Endothelial cell of umbilical vein (primary cell): ENCODE data around the gene FBXW7. TPM values are rescaled to one million over a fixed set of nuclear protein-coding genes. Genes with fewer than 3 reads are reported as not detected.

Experiments used
- BruUV-seq: library from RNA; stranded (reverse); fragments of 400-500 nt; replicated peaks from 2 replicates; lab custom pipeline; 2021; lab: Mats Ljungman, UMichigan
- CTCF ChIA-PET: fragments of 300-600, 350-600 bp; sonication (Branson Sonifier 250); formaldehyde crosslinking; loops from one replicate; lab custom pipeline; 2021; ENCODE audit warnings: antibody characterized with exemption, inconsistent platforms; lab: Charles Lee
- POLR2A ChIA-PET: fragments of 300-600, 350-600 bp; sonication (Branson Sonifier 250); formaldehyde crosslinking; loops from one replicate; lab custom pipeline; 2021; ENCODE audit warnings: antibody characterized with exemption, inconsistent platforms; lab: Charles Lee
- DNase-seq: peaks from one replicate; pipeline ENCODE4 v3.0.0-alpha.2; 2011; ENCODE audit warnings: low read depth, low spot score
- FAIRE-seq: peaks from 2 replicates; lab custom pipeline; 2011; peaks lifted over from hg19 to GRCh38; lab: Jason Lieb, UNC
- H2AFZ ChIP-seq: 2 replicates; pipeline ENCODE4 v1.6.0; 2012; ENCODE audit warnings: low read depth, low read length, control low read depth, inconsistent platforms
- H3K27ac ChIP-seq: 2 replicates; pipeline ENCODE4 v1.5.1; 2011; ENCODE audit warnings: low read depth, mild to moderate bottlenecking, control low read depth, low read length, moderate library complexity; ENCODE audit not compliant: insufficient read depth
- H3K27me3 ChIP-seq, 2 experiments: 2 replicates each; pipeline versions ENCODE4 v1.6.0 to v1.6.1; 2011; ENCODE audit warnings: low read length in 2 of 2, mixed read lengths in 1 of 2; ENCODE audit not compliant: control insufficient read depth in 2 of 2, insufficient read depth in 2 of 2
- H3K36me3 ChIP-seq, 2 experiments: 2 replicates in 1 of 2; 3 replicates in 1 of 2; pipeline ENCODE4 v1.5.1; 2011; ENCODE audit warnings: low read length in 2 of 2, mild to moderate bottlenecking in 1 of 2, moderate library complexity in 1 of 2; ENCODE audit not compliant: control insufficient read depth in 2 of 2, insufficient read depth in 2 of 2; ENCODE audit errors: extremely low read depth in 1 of 2
- H3K4me1 ChIP-seq: 3 replicates; pipeline ENCODE4 v1.5.1; 2011; ENCODE audit warnings: mild to moderate bottlenecking, low read length; ENCODE audit not compliant: control insufficient read depth, insufficient read depth; ENCODE audit errors: extremely low read depth
- H3K4me2 ChIP-seq: 2 replicates; pipeline ENCODE4 v1.6.1; 2011; ENCODE audit warnings: low read length, control low read depth, mixed read lengths; ENCODE audit not compliant: insufficient read depth
- H3K4me3 ChIP-seq, 3 experiments: fragments of 200-600 bp in 1 of 3; sonication (generic), shearing (Covaris generic) in 1 of 3; replicated peaks in 1 of 3; 2 replicates each; pipeline ENCODE4 v1.5.1; 2011 to 2016; ENCODE audit warnings: control low read depth in 3 of 3, low read length in 3 of 3, mild to moderate bottlenecking in 2 of 3, inconsistent platforms in 1 of 3, low read depth in 1 of 3, moderate library complexity in 1 of 3; ENCODE audit not compliant: insufficient read depth in 1 of 3
- H3K79me2 ChIP-seq: 2 replicates; pipeline ENCODE4 v1.6.0; 2012; ENCODE audit warnings: low read length, inconsistent platforms; ENCODE audit not compliant: control insufficient read depth, insufficient read depth
- H3K9ac ChIP-seq: replicated peaks from 2 replicates; pipeline ENCODE3; 2011; ENCODE audit warnings: low read length, control low read depth; ENCODE audit not compliant: insufficient read depth; ENCODE audit errors: extremely low read depth
- H3K9me1 ChIP-seq: replicated peaks from 3 replicates; pipeline ENCODE4 v1.6.0; 2011; ENCODE audit warnings: mild to moderate bottlenecking, low read length; ENCODE audit not compliant: control insufficient read depth, insufficient read depth; ENCODE audit errors: extremely low read depth
- H3K9me3 ChIP-seq: replicated peaks from 2 replicates; pipeline ENCODE4 v1.5.1; 2012; ENCODE audit warnings: low read length, inconsistent platforms; ENCODE audit not compliant: control insufficient read depth, insufficient read depth
- H4K20me1 ChIP-seq: replicated peaks from 2 replicates; pipeline ENCODE3; 2011; ENCODE audit warnings: mild to moderate bottlenecking, low read length; ENCODE audit not compliant: control insufficient read depth, insufficient read depth; ENCODE audit errors: extremely low read depth
- EZH2 ChIP-seq: IDR thresholded peaks from 2 replicates; pipeline ENCODE4 v1.6.1; 2012; ENCODE audit warnings: borderline replicate concordance, low read depth, mild to moderate bottlenecking, moderate library complexity, low read length, inconsistent platforms; ENCODE audit not compliant: severe bottlenecking
- FOS ChIP-seq: IDR thresholded peaks from 2 replicates; pipeline ENCODE4 v1.6.1; 2011; ENCODE audit warnings: mild to moderate bottlenecking, low read length, moderate library complexity, borderline replicate concordance; ENCODE audit not compliant: insufficient read depth
- GATA2 ChIP-seq: IDR thresholded peaks from 2 replicates; pipeline ENCODE4 v1.7.0; 2011; ENCODE audit warnings: low read depth, mild to moderate bottlenecking, moderate library complexity, mixed read lengths, low read length; ENCODE audit not compliant: insufficient read length, insufficient read depth
- JUN ChIP-seq: IDR thresholded peaks from 2 replicates; pipeline ENCODE4 v1.6.1; 2011; ENCODE audit warnings: borderline replicate concordance, low read depth; ENCODE audit not compliant: insufficient read length, insufficient read depth
- MYC ChIP-seq: IDR thresholded peaks from one replicate; pipeline ENCODE4 v1.6.1; 2011; ENCODE audit warnings: mild to moderate bottlenecking, low read depth, low read length
- POLR2A ChIP-seq: IDR thresholded peaks from 2 replicates; pipeline ENCODE4 v1.6.1; 2012; ENCODE audit warnings: low read depth, mild to moderate bottlenecking, control low read depth, low read length
- POLR2AphosphoS5 ChIP-seq: IDR thresholded peaks from 2 replicates; pipeline ENCODE4 v1.6.1; 2012; ENCODE audit warnings: low read depth, mild to moderate bottlenecking, control low read depth, low read length, moderate library complexity; ENCODE audit not compliant: insufficient read depth
- dilution Hi-C: fragments of 300-500 bp; cut with MboI; formaldehyde crosslinking; loops from one replicate; pipeline ENCODE4 v1.15.0; 2019; ENCODE audit warnings: low sequenced_read_pairs; ENCODE audit not compliant: extremely low pct_ligation_motif_present
- intact Hi-C: fragments of 100-400 bp; cut with micrococcal nuclease; formaldehyde crosslinking; loops from one replicate; pipeline ENCODE4 v1.10.0; 2022
- polyA plus RNA-seq, 4 experiments: library from polyadenylated mRNA; depleted of rRNA in 3 of 4; stranded (reverse) in 3 of 4; unstranded in 1 of 4; fragments of >200 nt; gene quantifications; 2 replicates each; pipeline versions ENCODE4 v1.2.1 to v1.2.3, GENCODE V29; 2011 to 2012; ENCODE audit warnings: missing spikeins in 1 of 4
- total RNA-seq: library from RNA; stranded (reverse); gene quantifications from 2 replicates; pipeline ENCODE4 v1.2.3, GENCODE V29; 2021
- TF ChIP-seq, protein P1 (sequence below), 2 donors: IDR thresholded peaks; 1 replicate in 1 of 2; 2 replicates in 1 of 2; pipeline ENCODE4 v1.5.1; 2011; ENCODE audit warnings: low read length in 2 of 2, mild to moderate bottlenecking in 2 of 2, moderate library complexity in 2 of 2, control low read depth in 1 of 2, inconsistent platforms in 1 of 2, low read depth in 1 of 2; ENCODE audit not compliant: insufficient read depth in 1 of 2; ENCODE audit errors: extremely low read depth in 1 of 2
- TF ChIP-seq, protein P2 (sequence below): IDR thresholded peaks from 2 replicates; pipeline ENCODE4 v1.6.1; 2011; ENCODE audit not compliant: insufficient read depth, insufficient read length

The FBXW7 gene
- total and polyA plus RNA-seq, 2 donors (not counting 3 experiments of a cell fraction or from before 2014, with no cell fraction given): 7.0 to 28.1 TPM

GRCh38 chr4:152431784-152432183, 104.1 kb downstream of the FBXW7 start:
- H3K9me1 ChIP-seq: no peaks in the 10 kb centered on the region
- peaks cover 20% of the 10 kb centered on the region for H3K79me2 ChIP-seq
- H3K27ac ChIP-seq: no peak overlapping the region
- BruUV-seq: no TSS peak
- FAIRE-seq (no peak), DNase-seq (no peak)
- intact Hi-C loops (no loop called here), dilution Hi-C loops (no loop called here)
- no peaks in the 10 kb centered on the region for H3K36me3 ChIP-seq
- POLR2A ChIA-PET: no interaction called here
- H3K4me3 ChIP-seq: no peak overlapping the region
- no peak overlapping the region for H3K4me2 ChIP-seq
- no peak overlapping the region for H2AFZ ChIP-seq
- TF ChIP-seq POLR2AphosphoS5 (no peak), EZH2 (no peak)
- CTCF ChIA-PET: no interaction called here
- no peaks in the 10 kb centered on the region for H3K27me3 ChIP-seq
- no peaks in the 10 kb centered on the region for H3K4me1 ChIP-seq
- H3K9ac ChIP-seq: no peak overlapping the region
- H4K20me1 ChIP-seq: no peaks in the 10 kb centered on the region
- no peaks in the 10 kb centered on the region for H3K9me3 ChIP-seq

DNA sequence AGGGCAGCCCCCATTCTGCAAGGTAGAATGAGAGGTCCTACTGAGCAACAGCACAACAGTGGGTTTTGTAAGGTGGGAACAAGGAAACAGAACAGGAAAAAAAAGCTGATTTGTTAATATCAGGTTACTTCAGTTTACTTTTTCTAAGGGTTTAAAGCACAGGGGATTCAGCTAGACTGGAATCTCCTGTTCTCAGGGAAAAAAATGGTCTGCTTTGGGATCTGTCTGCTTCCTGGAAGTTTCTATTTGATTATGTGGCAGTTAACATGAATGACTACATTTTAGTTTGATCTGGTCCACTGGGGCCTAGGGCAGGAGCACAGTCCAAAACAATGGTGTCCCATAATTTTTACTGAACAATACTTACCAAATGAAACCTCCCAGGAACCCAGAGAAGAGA, 104.6 kb downstream of the FBXW7 start:
- TF ChIP-seq EZH2: no peak
- no peak for TF ChIP-seq POLR2A
- TF ChIP-seq, protein P1, sequence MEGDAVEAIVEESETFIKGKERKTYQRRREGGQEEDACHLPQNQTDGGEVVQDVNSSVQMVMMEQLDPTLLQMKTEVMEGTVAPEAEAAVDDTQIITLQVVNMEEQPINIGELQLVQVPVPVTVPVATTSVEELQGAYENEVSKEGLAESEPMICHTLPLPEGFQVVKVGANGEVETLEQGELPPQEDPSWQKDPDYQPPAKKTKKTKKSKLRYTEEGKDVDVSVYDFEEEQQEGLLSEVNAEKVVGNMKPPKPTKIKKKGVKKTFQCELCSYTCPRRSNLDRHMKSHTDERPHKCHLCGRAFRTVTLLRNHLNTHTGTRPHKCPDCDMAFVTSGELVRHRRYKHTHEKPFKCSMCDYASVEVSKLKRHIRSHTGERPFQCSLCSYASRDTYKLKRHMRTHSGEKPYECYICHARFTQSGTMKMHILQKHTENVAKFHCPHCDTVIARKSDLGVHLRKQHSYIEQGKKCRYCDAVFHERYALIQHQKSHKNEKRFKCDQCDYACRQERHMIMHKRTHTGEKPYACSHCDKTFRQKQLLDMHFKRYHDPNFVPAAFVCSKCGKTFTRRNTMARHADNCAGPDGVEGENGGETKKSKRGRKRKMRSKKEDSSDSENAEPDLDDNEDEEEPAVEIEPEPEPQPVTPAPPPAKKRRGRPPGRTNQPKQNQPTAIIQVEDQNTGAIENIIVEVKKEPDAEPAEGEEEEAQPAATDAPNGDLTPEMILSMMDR (IDR thresholded peaks at IDR 0.05; ENCODE audit: extremely low read depth in 1 of 2, insufficient read depth in 1 of 2, low read depth in 1 of 2, low read length in 2 of 2): no peak
- no peak for TF ChIP-seq MYC
- TF ChIP-seq FOS: no peak
- TF ChIP-seq GATA2: no peak
- TF ChIP-seq POLR2AphosphoS5: no peak
- no peak for TF ChIP-seq JUN
- TF ChIP-seq, protein P2, sequence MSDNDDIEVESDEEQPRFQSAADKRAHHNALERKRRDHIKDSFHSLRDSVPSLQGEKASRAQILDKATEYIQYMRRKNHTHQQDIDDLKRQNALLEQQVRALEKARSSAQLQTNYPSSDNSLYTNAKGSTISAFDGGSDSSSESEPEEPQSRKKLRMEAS: no peak
- Histone ChIP-seq H3K27me3 (no peaks in the 10 kb centered on the region), H3K27ac (no peak overlapping the region), H3K79me2 (peaks cover 20% of the 10 kb centered on the region), H4K20me1 (no peaks in the 10 kb centered on the region), H3K4me2 (no peak overlapping the region), H2AFZ (no peak overlapping the region), H3K4me1 (no peaks in the 10 kb centered on the region), H3K36me3 (no peaks in the 10 kb centered on the region), H3K9ac (no peak overlapping the region), H3K9me3 (no peaks in the 10 kb centered on the region), H3K9me1 (no peaks in the 10 kb centered on the region), H3K4me3 (no peak overlapping the region)
- intact Hi-C loops (no loop called here), dilution Hi-C loops (no loop called here)
- POLR2A ChIA-PET: no interaction called here
- no TSS peak for BruUV-seq
- FAIRE-seq (no peak), DNase-seq (no peak)
- CTCF ChIA-PET: no interaction called here
